Forelimb muscle (tissue), 1 donor: Measurements from ENCODE around the gene FAM131B. TPM values are rescaled to one million over a fixed set of nuclear protein-coding genes. Genes with fewer than 3 reads are reported as not detected.

Experiments used
- DNase-seq: peaks from one replicate; pipeline ENCODE4 v3.0.0-alpha.2; 2013; ENCODE audit warnings: low read depth
- polyA plus RNA-seq: library from polyadenylated mRNA; unstranded; fragments of 120-200 nt; gene quantifications from one replicate; pipeline ENCODE4 v1.2.1, GENCODE V29; 2013; ENCODE audit not compliant: insufficient read length

The FAM131B gene
- polyA plus RNA-seq, 1 donor, result 1.5 TPM

DNA sequence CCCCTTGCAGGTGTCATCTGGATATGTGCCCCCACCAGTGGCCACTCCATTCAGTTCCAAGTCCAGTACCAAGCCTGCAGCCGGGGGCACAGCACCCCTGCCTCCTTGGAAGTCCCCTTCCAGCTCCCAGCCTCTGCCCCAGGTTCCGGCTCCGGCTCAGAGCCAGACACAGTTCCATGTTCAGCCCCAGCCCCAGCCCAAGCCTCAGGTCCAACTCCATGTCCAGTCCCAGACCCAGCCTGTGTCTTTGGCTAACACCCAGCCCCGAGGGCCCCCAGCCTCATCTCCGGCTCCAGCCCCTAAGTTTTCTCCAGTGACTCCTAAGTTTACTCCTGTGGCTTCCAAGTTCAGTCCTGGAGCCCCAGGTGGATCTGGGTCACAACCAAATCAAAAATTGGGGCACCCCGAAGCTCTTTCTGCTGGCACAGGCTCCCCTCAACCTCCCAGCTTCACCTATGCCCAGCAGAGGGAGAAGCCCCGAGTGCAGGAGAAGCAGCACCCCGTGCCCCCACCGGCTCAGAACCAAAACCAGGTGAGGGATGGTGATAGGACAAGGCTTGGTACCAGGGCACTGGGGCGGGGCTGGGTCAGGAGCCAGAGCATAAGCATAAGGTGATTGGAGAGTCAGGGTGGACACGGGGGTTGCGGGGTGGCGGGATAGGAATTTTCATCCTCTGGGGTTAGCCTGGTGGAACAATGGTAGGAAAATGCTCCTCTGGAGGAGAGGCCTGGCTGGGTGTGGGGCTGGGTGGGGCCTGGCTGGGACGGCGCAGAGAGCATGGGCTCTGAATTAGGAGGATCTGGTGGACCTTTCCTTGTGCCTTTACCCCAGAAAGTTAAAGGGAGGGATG, 20.5 kb upstream of the FAM131B start:
- no peak for DNase-seq

DNA sequence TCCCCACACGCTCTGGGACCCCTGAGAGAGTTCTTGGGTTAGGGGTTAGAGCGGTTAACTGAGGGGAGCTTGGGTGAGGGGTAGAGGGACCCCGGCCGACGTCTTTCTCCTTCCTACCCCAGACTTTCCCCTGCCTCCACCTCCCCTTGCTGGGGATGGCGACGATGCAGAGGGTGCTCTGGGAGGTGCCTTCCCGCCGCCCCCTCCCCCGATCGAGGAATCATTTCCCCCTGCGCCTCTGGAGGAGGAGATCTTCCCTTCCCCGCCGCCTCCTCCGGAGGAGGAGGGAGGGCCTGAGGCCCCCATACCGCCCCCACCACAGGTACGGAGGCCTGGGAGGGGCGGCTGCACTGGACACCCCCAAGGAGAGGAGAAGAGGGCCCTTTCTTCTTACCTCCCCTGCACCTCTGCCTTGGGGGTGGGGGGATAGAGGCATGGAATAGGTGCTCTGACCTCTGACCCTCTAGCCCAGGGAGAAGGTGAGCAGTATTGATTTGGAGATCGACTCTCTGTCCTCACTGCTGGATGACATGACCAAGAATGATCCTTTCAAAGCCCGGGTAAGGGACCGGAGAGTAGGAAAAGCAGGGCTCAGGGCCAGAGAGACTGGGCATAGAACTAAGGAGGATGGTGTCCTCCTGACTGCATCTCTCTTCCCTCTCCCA, 19.7 kb upstream of the FAM131B start:
- DNase-seq, result no peak

DNA sequence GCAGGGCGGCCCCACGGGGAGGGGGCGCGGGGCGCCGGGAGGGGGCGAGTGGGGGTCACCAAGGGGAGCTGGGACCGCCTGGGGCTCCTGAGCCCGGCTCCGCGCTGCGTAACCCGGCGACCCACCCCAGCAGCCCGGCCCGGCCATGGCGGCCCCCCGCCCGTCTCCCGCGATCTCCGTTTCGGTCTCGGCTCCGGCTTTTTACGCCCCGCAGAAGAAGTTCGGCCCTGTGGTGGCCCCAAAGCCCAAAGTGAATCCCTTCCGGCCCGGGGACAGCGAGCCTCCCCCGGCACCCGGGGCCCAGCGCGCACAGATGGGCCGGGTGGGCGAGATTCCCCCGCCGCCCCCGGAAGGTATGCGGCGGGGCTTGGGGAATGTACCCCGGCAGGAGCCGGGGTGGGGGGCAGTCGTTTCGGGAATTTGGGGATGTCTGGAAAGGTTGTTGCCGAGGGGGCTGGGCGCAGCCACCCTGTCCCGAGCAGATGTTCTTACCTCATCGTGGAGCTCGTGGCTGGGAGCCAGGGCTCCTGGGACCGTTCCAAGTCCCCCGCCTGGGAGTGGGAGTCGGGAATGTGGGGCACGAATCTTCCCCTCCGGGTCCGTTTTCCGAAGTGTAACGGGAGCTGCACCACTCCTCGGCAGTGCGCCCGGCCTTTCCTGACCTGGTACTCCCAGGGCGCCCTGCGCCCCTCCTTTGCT, 19.1 kb upstream of the FAM131B start:
- no peak for DNase-seq

DNA sequence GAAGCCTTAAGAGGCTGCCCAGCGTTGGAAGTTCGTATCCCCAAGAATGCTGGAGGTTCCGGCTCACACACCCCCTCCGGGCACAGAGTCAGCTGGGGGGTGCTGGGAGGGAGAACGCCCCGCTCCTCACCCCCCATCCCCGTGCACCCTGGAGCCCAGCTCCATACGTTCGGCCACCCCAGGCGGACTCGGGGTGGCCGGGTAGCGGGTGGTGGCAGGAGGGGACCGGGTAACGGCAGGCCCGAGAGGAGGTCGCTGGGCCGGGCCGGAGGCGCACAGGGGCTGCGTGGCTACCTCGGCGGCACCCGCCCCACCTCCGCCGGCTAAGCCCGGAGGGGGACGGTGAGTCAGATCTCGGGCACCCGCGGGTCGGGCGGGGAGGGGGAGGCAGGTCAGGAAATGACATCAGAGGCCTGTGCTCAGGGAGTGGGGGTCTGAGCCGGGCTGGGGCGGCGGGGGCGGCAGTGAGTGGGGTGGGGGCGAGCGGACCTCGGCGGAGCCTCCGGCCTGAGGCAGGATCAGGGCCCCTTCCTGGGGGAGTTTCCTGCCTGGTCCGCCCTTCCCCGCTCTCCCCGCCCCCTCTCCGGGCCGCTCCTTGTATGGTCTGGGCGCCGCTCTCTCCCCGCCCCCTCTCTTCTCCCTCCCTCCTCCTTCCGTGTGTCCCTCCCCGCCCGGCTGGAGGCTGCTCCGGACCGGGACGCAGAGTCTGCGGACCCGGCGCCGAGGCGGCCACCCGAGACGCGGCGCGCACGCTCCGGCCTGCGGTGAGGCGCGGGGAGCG, 18.3 kb upstream of the FAM131B start, which contains the start of gene ZYX:
TSS of gene ZYX (plus strand) at position 700 of the 781 bp plus-strand sequence. CDS start 227 bp downstream, outside the sequence.
- DNase-seq, result peak; percentile 72

DNA sequence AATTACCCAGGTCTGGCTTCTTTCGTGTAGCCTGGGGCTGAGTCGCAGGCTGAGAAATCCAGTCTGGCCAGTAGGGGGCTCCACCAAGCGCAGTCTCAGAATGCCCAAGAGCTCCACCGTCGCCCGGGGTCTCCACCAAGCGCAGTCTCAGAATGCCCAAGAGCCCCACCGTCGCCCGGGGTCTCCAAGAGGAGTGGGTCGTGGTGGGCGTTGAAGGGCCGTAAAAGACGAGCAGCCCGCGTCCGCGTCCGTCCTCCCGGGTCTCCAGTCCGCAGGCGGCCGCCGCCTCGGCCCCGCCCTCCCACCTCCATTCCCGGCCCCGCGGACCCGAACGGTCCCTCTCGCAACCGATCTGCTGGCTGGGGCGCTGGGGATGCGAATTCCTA, 17.7 kb upstream of the FAM131B start:
- peak; percentile 68 for DNase-seq

DNA sequence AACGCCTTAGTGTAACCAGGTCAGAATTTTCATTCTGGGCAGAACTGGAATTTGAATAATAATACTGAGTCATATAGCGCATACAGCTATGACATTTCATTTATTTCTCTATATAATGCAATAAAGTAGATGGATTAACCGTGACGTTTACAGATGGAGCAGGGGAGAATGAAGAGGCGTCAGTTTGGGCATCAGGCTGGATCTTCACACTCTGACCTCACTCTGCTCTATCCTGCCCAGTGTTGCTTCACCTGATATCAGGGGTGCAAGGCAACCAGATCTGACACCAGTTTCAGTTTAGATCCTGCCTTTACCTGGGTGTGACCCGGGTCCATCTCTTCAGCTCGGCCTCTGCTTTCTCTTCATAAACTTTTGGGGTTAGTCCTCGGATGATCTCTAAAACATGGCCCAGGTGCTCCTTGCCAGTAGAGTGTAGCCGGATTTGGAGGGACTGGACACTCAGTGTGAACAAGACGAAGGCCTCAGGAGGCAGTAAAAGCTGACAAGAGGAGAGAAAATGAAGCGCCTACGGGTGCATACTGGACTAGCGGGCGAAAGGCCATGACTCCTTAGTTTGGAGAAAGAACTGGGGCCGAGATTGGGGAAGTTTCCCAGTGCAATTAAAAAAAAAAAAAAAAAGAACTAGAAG, 17.2 kb upstream of the FAM131B start:
- no peak for DNase-seq

DNA sequence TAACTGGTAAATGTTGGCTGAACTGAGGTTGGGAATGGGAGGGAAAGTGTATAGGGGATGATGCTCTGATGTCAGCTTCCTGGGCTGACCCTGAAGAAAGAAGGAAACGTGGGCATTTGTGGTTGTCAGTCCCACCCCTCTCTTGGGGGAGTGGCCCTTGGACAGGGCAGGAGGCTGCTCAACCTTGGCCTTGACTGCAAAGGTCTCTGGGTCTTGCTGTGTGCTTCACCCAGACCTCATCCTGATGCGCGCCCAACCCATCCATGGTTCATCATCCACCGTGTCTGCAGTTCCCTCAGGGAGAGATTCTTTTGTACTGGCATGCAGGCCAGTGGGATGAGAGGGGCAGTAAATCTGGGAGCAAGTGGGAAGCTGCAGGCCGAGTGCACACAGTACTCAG, 13.9 kb upstream of the FAM131B start:
- no peak for DNase-seq

DNA sequence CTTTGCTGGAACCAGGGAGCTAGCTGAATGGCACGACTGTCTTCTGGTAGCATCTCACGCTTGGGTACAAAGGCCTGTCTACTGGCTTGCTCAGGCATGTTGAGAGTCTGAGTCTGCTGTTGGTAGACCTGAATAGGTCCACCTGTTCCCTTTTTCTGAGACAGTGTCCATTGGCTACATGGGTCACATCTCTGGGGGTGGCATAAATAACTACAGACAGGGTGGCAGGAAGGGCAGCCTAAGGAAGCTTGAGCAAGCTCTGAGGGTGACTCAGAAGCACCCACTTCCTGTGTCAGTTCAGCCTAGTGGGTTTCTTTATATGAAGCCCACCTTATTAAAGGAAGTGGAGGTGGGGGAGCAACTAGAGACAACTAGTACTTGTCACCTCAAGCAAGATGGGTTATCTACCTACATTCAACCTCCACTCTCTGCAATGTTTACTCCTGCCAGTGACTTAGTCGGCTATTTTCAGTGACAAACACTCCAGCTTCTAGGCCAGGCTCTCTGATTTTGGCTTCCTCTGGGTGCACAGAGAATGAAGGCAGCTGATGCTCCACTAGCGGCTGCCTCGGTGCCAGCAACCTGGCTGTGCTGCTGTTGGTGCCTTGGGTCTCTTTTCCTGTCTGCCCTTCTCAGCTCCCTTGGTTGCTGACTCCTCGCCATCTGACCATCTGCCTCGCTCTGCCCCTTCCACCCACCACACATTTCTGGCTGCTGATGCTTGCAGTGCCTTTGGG, 13.0 kb upstream of the FAM131B start:
- DNase-seq, result no peak

DNA sequence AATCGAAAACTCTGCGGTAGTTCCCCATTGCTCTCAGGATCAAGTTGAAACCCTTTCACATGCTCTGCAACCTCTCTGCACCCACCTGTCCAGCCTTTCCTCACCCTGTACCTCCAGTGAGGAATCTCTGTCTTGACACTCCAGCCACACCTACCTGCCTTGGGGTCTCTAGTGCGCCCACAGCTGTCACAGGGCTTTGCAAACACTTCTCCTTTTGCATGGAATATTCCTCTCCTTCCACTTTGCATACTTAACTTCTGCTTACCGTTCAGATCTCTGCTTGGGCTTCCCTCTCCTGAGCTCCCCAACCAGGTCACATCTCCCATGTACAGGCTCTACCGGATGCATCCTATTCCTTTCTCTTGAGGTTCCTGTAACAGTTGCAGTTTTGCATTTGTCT, 12.0 kb upstream of the FAM131B start:
- no peak for DNase-seq

DNA sequence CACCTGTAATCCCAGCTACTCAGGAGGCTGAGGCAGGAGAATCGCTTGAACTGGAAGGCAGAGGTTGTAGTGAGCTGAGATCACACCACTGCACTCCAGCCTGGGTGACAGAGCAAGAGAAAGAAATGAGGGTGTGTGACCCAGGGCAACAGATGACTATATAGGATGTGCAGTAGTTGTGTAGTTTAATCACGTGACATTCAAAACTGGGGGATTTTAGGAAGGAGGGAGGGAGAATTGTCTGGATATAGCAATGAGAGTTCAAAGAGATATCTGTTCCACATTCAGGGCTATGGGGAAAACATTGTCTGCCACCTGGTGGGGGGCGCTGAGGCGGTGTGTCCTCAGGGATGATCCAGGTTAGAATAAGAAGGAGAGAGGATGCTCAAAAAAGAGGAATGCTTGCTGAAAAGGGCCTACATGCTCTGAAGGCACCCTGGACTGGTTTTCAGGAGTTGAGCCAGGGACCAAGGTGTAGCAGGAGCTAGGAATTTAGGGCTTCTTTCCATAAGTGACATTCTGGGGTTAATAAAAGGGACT, 10.8 kb upstream of the FAM131B start:
- DNase-seq, result no peak

DNA sequence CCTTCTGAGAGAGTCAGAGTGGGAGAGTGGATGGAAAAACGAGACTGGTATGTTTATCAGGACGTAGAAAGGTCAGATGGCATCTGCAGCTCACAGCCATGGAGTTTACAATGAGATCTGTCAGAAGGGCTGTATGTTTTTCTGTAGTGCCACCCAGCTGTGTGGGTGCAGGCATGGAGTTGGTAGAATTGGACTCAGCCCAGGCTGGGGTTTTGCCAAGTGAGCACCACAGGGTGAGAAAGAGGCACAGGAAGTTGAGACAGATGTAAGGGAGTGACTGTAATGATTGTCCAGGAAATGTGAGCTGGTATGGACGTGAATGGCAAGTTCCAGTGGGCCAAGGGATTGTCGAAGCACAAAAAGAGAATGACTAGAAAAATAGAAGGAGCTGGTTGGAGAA, 9.6 kb upstream of the FAM131B start:
- no peak for DNase-seq

DNA sequence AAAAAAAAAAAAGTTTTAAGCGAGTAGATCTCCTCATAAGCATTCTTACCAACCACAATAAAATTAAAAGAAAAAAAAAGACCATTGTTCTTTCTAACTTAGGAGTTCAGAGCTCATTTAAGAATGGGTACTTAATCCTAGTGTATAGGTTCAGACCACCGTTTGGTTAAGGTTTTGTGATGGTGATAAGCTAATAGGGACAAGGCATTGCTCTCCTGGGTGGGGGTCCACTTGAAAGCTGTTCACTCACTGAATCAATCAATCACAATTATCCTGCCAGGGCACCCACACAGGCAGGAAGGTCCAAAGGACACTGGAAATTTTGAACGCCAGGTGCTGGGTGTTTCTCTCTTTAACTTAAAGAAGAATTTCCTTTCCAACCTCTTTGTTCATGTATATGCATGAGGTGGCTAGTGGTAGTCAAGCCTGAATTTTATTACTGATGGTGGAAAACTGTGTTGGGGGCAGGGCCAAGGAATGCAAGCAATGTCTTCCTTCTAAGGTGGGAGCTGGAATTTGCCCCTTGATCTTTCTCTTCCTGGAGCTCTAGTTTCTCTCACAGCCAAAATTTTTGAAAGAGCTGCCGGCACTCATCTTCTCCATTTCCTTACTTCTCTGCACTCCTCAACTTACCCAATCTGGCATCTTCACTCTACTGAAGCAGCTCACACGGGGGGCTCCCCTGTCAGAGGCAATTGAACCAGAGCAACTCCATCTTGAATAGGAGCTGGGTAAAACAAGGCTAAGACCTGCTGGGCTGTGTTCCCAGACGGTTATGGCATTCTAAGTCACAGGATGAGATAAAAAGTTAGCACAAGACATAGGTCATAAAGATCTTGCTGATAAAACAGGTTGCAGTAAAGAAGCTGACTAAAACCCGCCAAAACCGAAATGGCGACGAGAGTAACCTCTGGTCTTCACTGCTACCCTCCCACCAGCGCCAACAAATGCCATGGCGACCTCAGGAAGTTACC, 7.5 kb upstream of the FAM131B start:
- no peak for DNase-seq

DNA sequence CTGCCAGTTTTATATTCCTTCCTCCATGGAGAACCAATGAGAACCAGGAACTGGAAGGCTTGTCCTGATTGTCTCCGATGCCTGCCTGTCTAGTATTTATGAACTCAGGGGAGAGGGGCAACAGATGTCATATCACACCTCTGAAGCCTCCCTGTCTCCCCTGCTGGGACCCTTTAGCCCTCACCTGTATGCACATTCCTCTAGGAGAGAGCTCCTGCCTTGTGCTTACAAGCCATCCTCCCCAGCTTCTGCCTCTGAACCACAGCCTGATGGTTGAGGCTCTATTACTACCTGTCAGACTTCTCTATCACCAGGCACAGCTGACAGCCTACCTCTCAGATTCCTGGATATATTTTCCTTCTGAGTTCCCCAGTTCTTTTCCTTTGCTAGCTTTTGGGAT, 5.9 kb upstream of the FAM131B start:
- no peak for DNase-seq

DNA sequence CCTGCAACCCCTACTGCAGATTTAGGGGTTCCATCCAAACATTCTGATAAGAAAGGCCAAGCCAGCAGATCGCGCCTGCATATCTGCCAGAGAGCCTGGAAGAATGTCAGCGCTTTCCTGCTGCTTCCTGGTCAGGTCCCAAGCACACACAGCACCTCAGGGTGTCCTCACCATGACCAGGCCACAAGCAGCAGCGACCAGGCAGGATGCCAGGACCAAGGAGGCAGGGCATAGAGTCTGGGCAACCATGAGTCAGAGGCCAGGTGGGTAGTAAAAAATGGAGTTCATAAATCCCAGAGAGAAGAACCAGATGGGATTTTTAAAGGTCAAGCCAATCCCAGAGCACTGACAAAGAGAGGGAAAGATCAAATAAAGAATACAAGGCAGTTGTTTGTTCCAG, 5.5 kb upstream of the FAM131B start:
- no peak for DNase-seq

DNA sequence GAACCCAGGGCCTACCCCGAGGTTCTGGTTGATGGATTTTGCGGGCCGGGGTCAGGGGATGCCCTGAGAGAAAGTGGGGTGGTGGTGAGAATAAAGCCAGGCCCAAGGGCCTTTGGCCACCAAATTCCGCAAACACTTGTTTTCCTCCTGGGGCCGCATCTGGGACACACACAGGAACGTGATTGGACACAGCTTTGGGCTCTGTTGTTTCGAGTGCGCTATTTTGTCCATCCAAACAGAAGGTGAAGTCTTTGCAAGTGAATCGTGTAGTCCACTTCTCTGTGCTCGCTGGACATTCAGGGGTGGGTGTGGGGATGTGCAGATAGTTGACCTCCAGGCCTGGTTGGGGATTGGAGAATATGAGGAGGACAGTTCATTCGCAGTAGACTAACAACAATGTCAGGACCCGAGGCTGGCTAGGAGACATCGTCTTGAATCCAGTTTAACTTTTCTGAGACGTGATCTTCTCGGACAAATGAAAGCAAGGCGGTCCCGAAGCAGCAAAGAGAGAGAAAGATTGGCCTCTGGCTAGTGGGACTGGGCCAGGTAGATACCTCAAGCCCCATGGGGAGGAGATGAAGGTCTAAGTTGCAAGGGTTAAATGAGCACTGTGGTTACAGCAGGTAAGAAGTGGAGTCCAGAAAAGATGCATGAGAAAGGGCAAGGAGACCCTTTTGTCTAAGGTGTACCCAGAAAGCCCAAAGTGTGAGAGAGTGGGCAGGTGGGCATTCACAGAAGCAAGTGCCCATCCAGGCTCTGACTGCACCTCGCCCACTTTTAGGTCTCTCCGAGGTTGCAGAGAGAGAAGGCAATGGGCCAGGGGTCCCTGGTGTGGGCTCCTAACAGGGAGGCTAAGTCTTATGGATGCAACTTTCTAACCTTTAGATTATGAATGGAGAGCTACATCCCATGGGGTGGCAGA, 764 bp upstream of the FAM131B start:
- DNase-seq, result no peak

DNA sequence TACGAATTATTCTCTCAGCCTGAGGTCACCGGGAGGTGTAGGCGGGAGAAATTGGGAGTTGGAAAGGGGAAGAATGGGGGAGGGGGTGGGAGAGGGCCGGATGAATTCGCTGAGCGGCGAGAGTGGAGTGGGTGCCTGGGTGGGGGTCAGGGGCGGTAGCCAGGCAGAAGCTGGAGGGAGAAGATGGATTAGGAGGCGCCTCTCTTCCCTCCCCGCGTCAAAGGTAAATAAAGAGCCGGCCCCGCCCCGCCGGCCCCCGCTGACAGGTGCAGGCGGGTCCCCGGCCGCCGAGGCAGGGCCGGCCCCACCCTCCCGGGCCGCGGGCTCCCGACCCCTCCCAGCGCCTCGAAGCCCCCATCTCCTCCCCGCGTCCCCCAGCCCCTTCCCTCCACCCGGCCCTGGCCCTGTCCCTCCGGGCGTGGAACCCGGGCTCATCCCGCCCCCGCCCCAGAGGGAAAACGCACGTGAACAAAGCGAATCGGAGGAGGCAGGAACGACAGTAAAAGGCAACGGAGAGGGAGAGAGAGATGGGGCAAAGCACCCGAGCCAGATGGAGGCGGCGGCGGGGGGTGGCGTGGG, 872 bp downstream of the FAM131B start:
- no peak for DNase-seq

DNA sequence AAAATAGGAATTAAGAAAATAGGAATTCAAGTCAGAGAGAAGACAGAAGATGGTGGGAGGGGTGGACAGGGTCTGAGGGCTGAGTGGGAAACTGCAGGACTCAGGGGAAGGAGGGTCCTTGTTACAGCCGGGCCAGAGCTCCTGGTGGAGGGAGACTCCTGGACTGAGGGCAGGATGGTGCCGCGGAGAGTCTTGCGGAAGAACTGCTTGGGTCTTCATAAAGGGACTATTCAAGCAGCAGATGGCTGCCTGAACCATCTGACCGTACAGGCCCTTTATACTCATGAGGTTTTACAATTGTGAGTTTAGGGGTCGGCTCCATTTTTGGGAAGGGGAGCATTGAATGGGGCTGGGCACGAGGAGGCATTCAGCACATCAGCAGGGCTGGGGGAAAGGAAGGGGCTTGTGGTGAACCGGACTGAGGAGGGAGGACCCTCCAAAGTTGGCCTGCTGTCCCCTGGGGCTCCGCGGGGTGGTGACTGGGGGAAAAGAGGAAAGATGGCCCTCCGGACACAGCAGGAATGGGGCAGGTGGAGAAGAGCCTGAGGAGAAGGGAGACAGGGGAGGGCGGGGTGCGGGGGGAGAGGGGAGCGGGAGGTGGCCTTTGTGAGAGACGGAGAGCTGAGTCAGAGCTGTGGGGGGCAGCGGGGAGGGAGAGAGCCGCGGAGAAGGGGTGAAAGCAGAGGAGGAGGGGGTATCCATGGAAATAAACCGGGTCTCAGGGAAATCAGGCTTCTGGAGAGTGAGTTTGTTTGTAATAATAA, 1.5 kb downstream of the FAM131B start:
- no peak for DNase-seq
